Mucosa of descending colon (tissue), 3 donors: ENCODE results near the gene RHEB. TPM values are rescaled to one million over a fixed set of nuclear protein-coding genes. Genes with fewer than 3 reads are reported as not detected.

Experiments used
- ATAC-seq: fragments of 200-7000 bp; cut with Tn5 transposase; one replicate; pipeline ENCODE4 v1.9.1; 2020; ENCODE audit warnings: mild to moderate bottlenecking, moderate library complexity
- DNase-seq, 3 donors: peaks; one replicate each; pipeline ENCODE4 v3.0.0-alpha.2; 2020
- H3K36me3 ChIP-seq: fragments of 200-600 bp; one replicate; pipeline ENCODE4 v1.8.0; 2021; ENCODE audit warnings: low read depth, mild to moderate bottlenecking
- H3K4me1 ChIP-seq: fragments of 200-600 bp; one replicate; pipeline ENCODE4 v1.8.0; 2021; ENCODE audit warnings: low read depth, mild to moderate bottlenecking
- H3K4me3 ChIP-seq: fragments of 200-600 bp; one replicate; pipeline ENCODE4 v1.8.0; 2021; ENCODE audit warnings: mild to moderate bottlenecking
- H3K9me3 ChIP-seq: fragments of 200-600 bp; one replicate; pipeline ENCODE4 v1.8.0; 2021; ENCODE audit warnings: mild to moderate bottlenecking
- CTCF ChIP-seq: fragments of 200-600 bp; IDR thresholded peaks from one replicate; pipeline ENCODE4 v1.8.0; 2022; ENCODE audit warnings: antibody characterized with exemption, mild to moderate bottlenecking
- intact Hi-C, 2 donors: fragments of 100-400 bp; cut with DNase I in 1 of 2; cut with micrococcal nuclease in 1 of 2; formaldehyde crosslinking; loops; one replicate each; pipeline versions ENCODE4 v1.11.0 to v1.11.1; 2022; cut with DNase I, micrococcal nuclease
- total RNA-seq, 3 donors: library from RNA; stranded (reverse); fragmentation: NEBNext Ultra II Directional in 2 of 3; extraction: Animal tissue kit (Norgen Biotek cat#: 25700) in 2 of 3; gene quantifications; one replicate each; pipeline versions ENCODE4 v1.2.1 to v1.2.4, GENCODE V29; 2021 to 2023
- donor health status: DM: no; HTN: no; CAD: no; lungs with moderate emphysema.
- donor health status: DM: no; HTN: no; CAD: no.
- donor health status: DM: no; HTN: yes; CAD: no.

Gene RHEB
- total RNA-seq, 3 donors from 2014 or later, result 40.3 to 114 (median 73.5) TPM

- no peaks in the 10 kb centered on the region for H3K9me3 ChIP-seq
- no peak overlapping the region for H3K4me3 ChIP-seq
- no peaks in the 10 kb centered on the region for H3K4me1 ChIP-seq
- ATAC-seq (no peak), DNase-seq (no peak)
- TF ChIP-seq CTCF, result no peak
- no peaks in the 10 kb centered on the region for H3K36me3 ChIP-seq
- intact Hi-C loops, result no loop called here
These were observed 32.1 kb upstream of the RHEB start for GRCh38 chr7:151551820-151552219.

- no peaks in the 10 kb centered on the region for H3K36me3 ChIP-seq
- H3K4me1 ChIP-seq, result no peaks in the 10 kb centered on the region
- TF ChIP-seq CTCF, result no peak
- H3K4me3 ChIP-seq, result no peak overlapping the region
- no peaks in the 10 kb centered on the region for H3K9me3 ChIP-seq
- intact Hi-C loops, result no loop called here
- ATAC-seq, result no peak
- DNase-seq, result peak in 1 of 3 donors; percentile 17
These were observed 31.1 kb upstream of the RHEB start for GRCh38 chr7:151550656-151551286.

- intact Hi-C loops, result no loop called here
- H3K4me1 ChIP-seq, result no peaks in the 10 kb centered on the region
- DNase-seq (no peak), ATAC-seq (no peak)
- TF ChIP-seq CTCF, result no peak
- no peaks in the 10 kb centered on the region for H3K9me3 ChIP-seq
- H3K4me3 ChIP-seq, result no peak overlapping the region
- no peaks in the 10 kb centered on the region for H3K36me3 ChIP-seq
These were observed 29.9 kb upstream of the RHEB start for GRCh38 chr7:151549644-151550043.

GRCh38 chr7:151549083-151549482 is 29.4 kb upstream of the RHEB start:
- no peak for TF ChIP-seq CTCF
- intact Hi-C loops, result no loop called here
- Histone ChIP-seq H3K36me3 (no peaks in the 10 kb centered on the region), H3K9me3 (no peaks in the 10 kb centered on the region), H3K4me3 (no peak overlapping the region), H3K4me1 (no peaks in the 10 kb centered on the region)
- no peak for DNase-seq
- ATAC-seq, result no peak

GRCh38 chr7:151544183-151544582 is 24.5 kb upstream of the RHEB start:
- no peak for ATAC-seq

More at GRCh38 chr7:151544183-151544582, 24.5 kb upstream of the RHEB start:
- DNase-seq, result no peak
- intact Hi-C loops, result no loop called here
- no peak overlapping the region for H3K4me3 ChIP-seq
- H3K36me3 ChIP-seq, result no peaks in the 10 kb centered on the region
- no peak for TF ChIP-seq CTCF
- H3K9me3 ChIP-seq, result no peaks in the 10 kb centered on the region
- H3K4me1 ChIP-seq, result no peaks in the 10 kb centered on the region
